Prostate gland (tissue), 2 donors: ENCODE measurements around the gene SLC44A5.

Experiments used
- CTCF ChIP-seq, 4 experiments: fragments of 200-600 bp in 2 of 4; fragments of 450-650 bp in 2 of 4; sonication (generic) in 2 of 4; IDR thresholded peaks; 1 replicate in 3 of 4; 2 replicates in 1 of 4; pipeline ENCODE4 v1.5.1; 2016 to 2019; ENCODE audit warnings: antibody characterized with exemption in 4 of 4, mild to moderate bottlenecking in 2 of 4, moderate library complexity in 2 of 4
- POLR2A ChIP-seq: fragments of 450-650 bp; IDR thresholded peaks from one replicate; pipeline ENCODE4 v1.6.1; 2016; ENCODE audit warnings: antibody characterized with exemption, mild to moderate bottlenecking

GRCh38 chr1:75518686-75519085, 92.2 kb downstream of the SLC44A5 start:
- TF ChIP-seq POLR2A (no peak), CTCF (IDR thresholded peaks at IDR 0.05) (no peak)
